Calu3 (cell line): ENCODE measurements around the gene BCL11A. TPM values are rescaled to one million over a fixed set of nuclear protein-coding genes. Genes with fewer than 3 reads are reported as not detected.

Experiments used
- BruUV-seq: library from RNA; stranded (reverse); fragments of 400-500 nt; replicated peaks from 2 replicates; lab custom pipeline; 2021; lab: Mats Ljungman, UMichigan
- CTCF ChIA-PET: fragments of 300-600 bp; sonication (Branson Sonifier 250); formaldehyde crosslinking; loops from one replicate; lab custom pipeline; 2022; ENCODE audit warnings: antibody characterized with exemption; lab: Charles Lee
- DNase-seq: peaks from one replicate; pipeline ENCODE4 v3.0.0; 2022
- H3K27ac Mint-ChIP-seq: one replicate; pipeline ENCODE4 v1.8.0; 2022; ENCODE audit warnings: mixed read lengths; ENCODE audit not compliant: unreplicated experiment
- H3K27me3 Mint-ChIP-seq: one replicate; pipeline ENCODE4 v1.8.0; 2022; ENCODE audit warnings: mixed read lengths; ENCODE audit not compliant: unreplicated experiment
- H3K36me3 Mint-ChIP-seq: one replicate; pipeline ENCODE4 v1.8.0; 2022; ENCODE audit warnings: mild to moderate bottlenecking, moderate library complexity, mixed read lengths; ENCODE audit not compliant: insufficient read depth, unreplicated experiment
- H3K4me1 Mint-ChIP-seq: one replicate; pipeline ENCODE4 v1.8.0; 2022; ENCODE audit warnings: mild to moderate bottlenecking, low read depth, mixed read lengths; ENCODE audit not compliant: unreplicated experiment
- H3K4me3 Mint-ChIP-seq: one replicate; pipeline ENCODE4 v1.8.0; 2022; ENCODE audit warnings: mild to moderate bottlenecking, low read depth, moderate library complexity, mixed read lengths; ENCODE audit not compliant: unreplicated experiment
- H3K9me3 Mint-ChIP-seq: one replicate; pipeline ENCODE4 v1.8.0; 2022; ENCODE audit warnings: low read depth, mixed read lengths; ENCODE audit not compliant: unreplicated experiment
- intact Hi-C: fragments of 100-400 bp; cut with micrococcal nuclease; formaldehyde crosslinking; loops from one replicate; pipeline ENCODE4 v1.10.0; 2022; ENCODE audit not compliant: unreplicated experiment
- total RNA-seq: library from RNA; stranded (reverse); gene quantifications from 2 replicates; pipeline ENCODE4 v1.2.3, GENCODE V29; 2022
- TF ChIP-seq, protein P1 (sequence below): fragments of 200-600 bp; IDR thresholded peaks from one replicate; pipeline ENCODE4 v1.8.0; 2022; ENCODE audit warnings: antibody characterized with exemption; ENCODE audit not compliant: unreplicated experiment

BCL11A gene
- total RNA-seq, 1 experiment from 2014 or later = 8.5 TPM

DNA sequence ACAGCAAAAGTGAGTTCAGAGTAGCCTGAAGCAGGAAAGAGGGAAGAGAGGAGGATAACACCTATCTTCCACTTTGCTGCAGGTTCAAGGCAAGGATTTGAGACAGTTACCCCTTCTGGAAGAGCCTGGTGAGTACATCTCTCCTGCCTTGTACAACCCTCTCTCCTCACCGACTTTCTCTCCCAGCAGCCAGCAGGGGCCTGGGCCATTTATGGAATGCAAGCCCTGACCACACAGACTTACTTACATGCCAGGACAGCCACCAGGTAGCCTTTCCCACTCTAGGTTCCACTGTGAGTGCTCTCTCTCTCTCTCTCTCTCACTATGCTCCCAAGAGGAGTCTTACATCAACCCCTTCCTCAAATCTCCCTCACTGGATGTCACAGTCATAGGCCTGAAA lies 57.0 kb downstream of the BCL11A start:
- Mint-ChIP-seq H3K4me1 (no peaks in the 10 kb centered on the region), H3K9me3 (no peaks in the 10 kb centered on the region), H3K27ac (no peak overlapping the region), H3K27me3 (peaks cover 20% of the 10 kb centered on the region), H3K36me3 (no peaks in the 10 kb centered on the region), H3K4me3 (no peak overlapping the region)
- TF ChIP-seq, protein P1, sequence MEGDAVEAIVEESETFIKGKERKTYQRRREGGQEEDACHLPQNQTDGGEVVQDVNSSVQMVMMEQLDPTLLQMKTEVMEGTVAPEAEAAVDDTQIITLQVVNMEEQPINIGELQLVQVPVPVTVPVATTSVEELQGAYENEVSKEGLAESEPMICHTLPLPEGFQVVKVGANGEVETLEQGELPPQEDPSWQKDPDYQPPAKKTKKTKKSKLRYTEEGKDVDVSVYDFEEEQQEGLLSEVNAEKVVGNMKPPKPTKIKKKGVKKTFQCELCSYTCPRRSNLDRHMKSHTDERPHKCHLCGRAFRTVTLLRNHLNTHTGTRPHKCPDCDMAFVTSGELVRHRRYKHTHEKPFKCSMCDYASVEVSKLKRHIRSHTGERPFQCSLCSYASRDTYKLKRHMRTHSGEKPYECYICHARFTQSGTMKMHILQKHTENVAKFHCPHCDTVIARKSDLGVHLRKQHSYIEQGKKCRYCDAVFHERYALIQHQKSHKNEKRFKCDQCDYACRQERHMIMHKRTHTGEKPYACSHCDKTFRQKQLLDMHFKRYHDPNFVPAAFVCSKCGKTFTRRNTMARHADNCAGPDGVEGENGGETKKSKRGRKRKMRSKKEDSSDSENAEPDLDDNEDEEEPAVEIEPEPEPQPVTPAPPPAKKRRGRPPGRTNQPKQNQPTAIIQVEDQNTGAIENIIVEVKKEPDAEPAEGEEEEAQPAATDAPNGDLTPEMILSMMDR = no peak
- CTCF ChIA-PET = interaction anchor here (0.6 kb wide), 1 partner anchor 1932 kb away, joined by 3 read pairs; no protein-coding TSS in a partner anchor
- BruUV-seq = no TSS peak
- intact Hi-C loops = loop anchor here (5.0 kb wide), 2 partner anchors 56 to 274 kb away; partner anchors contain the start of gene BCL11A
- DNase-seq = no peak

DNA sequence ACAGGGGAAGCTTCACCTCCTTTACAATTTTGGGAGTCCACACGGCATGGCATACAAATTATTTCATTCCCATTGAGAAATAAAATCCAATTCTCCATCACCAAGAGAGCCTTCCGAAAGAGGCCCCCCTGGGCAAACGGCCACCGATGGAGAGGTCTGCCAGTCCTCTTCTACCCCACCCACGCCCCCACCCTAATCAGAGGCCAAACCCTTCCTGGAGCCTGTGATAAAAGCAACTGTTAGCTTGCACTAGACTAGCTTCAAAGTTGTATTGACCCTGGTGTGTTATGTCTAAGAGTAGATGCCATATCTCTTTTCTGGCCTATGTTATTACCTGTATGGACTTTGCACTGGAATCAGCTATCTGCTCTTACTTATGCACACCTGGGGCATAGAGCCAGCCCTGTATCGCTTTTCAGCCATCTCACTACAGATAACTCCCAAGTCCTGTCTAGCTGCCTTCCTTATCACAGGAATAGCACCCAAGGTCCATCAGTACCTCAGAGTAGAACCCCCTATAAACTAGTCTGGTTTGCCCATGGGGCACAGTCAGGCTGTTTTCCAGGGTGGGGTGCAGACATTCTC lies 58.3 kb downstream of the BCL11A start:
- BruUV-seq = no TSS peak
- H3K4me1 Mint-ChIP-seq = no peaks in the 10 kb centered on the region
- no peaks in the 10 kb centered on the region for H3K9me3 Mint-ChIP-seq
- TF ChIP-seq, protein P1 = no peak
- CTCF ChIA-PET = interaction anchor here (0.9 kb wide), 1 partner anchor 22 kb away, joined by 5 read pairs; no protein-coding TSS in a partner anchor
- no peak overlapping the region for H3K4me3 Mint-ChIP-seq
- no peaks in the 10 kb centered on the region for H3K36me3 Mint-ChIP-seq
- no peak for DNase-seq
- no peak overlapping the region for H3K27ac Mint-ChIP-seq
- H3K27me3 Mint-ChIP-seq = peaks cover 33% of the 10 kb centered on the region
- intact Hi-C loops = loop anchor here (5.0 kb wide), 2 partner anchors 57 to 273 kb away; partner anchors contain the start of gene BCL11A

DNA sequence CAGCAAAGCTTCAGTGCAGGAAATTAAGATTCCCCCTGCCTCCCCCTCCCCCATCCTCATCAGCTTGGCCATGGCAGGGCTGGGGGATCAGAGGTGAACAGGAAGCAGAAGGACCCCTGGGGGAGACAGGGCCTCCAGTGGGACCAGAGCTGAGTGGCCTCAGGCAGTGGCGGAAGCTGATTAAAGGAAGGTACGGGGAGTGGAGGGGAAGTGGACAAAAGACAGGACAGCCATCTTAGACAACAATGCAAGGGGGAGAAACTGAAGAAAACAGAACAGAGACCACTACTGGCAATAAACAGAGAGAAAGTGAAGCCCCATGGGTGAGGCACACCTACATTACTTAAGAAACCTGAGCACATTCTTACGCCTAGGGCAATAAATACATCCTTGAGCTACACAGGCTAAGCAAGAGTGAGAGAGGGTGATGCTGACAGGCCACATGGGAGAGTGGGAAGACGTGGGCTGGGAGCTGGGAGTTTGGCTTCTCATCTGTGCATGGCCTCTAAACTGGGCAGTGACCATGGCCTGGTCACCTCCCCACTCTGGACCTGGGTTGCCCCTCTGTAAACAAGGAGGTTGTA lies 59.6 kb downstream of the BCL11A start:
- DNase-seq = no peak
- H3K27ac Mint-ChIP-seq = no peak overlapping the region
- no peak overlapping the region for H3K4me3 Mint-ChIP-seq
- no peaks in the 10 kb centered on the region for H3K4me1 Mint-ChIP-seq
- no peaks in the 10 kb centered on the region for H3K9me3 Mint-ChIP-seq
- intact Hi-C loops = no loop called here
- peaks cover 39% of the 10 kb centered on the region for H3K27me3 Mint-ChIP-seq
- TF ChIP-seq, protein P1 = no peak
- CTCF ChIA-PET = interaction anchor here (0.6 kb wide), 2 partner anchors 67 to 1745 kb away, joined by 3 read pairs; no protein-coding TSS in a partner anchor
- no TSS peak for BruUV-seq
- no peaks in the 10 kb centered on the region for H3K36me3 Mint-ChIP-seq

DNA sequence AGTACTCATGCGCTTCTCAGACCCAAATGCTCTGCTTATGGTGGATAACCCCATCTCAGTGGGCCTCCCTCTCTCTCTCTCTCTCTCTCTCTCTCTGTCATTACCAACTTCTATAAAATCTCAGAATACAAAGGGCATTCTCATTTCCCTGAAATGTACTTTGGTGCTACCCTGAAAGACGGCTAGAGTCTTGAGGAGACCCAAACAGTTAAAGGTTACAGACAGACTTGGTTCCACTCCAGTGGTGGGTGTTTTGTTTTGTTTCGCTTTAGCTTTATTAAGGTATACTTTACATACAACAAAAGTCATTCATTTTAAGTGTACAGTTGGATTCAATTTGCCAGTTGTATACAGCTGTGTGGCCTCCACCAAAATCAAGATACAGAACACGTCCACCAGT lies 60.9 kb downstream of the BCL11A start:
- Mint-ChIP-seq H3K4me3 (no peak overlapping the region), H3K27ac (no peak overlapping the region), H3K4me1 (no peaks in the 10 kb centered on the region), H3K9me3 (no peaks in the 10 kb centered on the region), H3K36me3 (no peaks in the 10 kb centered on the region), H3K27me3 (peaks cover 39% of the 10 kb centered on the region)
- CTCF ChIA-PET = no interaction called here
- intact Hi-C loops = no loop called here
- BruUV-seq = no TSS peak
- TF ChIP-seq, protein P1 = no peak
- DNase-seq = no peak
